Colonic mucosa (tissue), 4 donors: ENCODE data around the gene ARHGAP32. TPM values are rescaled to one million over a fixed set of nuclear protein-coding genes. Genes with fewer than 3 reads are reported as not detected.

Experiments
- DNase-seq: peaks from one replicate; pipeline ENCODE4 v3.0.0-alpha.2; 2020
- H3K27ac ChIP-seq: fragments of 200-600 bp; one replicate; pipeline ENCODE4 v1.8.0; 2021
- H3K27me3 ChIP-seq: fragments of 200-600 bp; one replicate; pipeline ENCODE4 v1.8.0; 2021
- H3K36me3 ChIP-seq: fragments of 200-600 bp; one replicate; pipeline ENCODE4 v1.8.0; 2021
- H3K4me1 ChIP-seq: fragments of 200-600 bp; one replicate; pipeline ENCODE4 v1.8.0; 2021; ENCODE audit warnings: mild to moderate bottlenecking
- H3K4me3 ChIP-seq: fragments of 200-600 bp; one replicate; pipeline ENCODE4 v1.8.0; 2021
- H3K9ac ChIP-seq, 2 donors: one replicate each; pipeline ENCODE4 v1.7.0; 2013; ENCODE audit warnings: control low read depth in 2 of 2, low read depth in 2 of 2, low read length in 2 of 2
- H3K9me3 ChIP-seq: fragments of 200-600 bp; one replicate; pipeline ENCODE4 v1.8.0; 2021
- CTCF ChIP-seq: fragments of 200-600 bp; IDR thresholded peaks from one replicate; pipeline ENCODE4 v1.8.0; 2022; ENCODE audit warnings: antibody characterized with exemption, mild to moderate bottlenecking
- intact Hi-C: fragments of 100-400 bp; cut with DNase I; formaldehyde crosslinking; loops from one replicate; pipeline ENCODE4 v1.14.1; 2022
- total RNA-seq, 2 donors: library from RNA; stranded (reverse); fragmentation: NEBNext Ultra II Directional in 1 of 2; extraction: Animal tissue kit (Norgen Biotek cat#: 25700) in 1 of 2; gene quantifications; one replicate each; pipeline ENCODE4 v1.2.1, GENCODE V29; 2021
- donor health status: healthy.
- donor health status: DM: no; HTN: no; CAD: no.
- donor health status: DM: no; HTN: no; CAD: no.

Gene ARHGAP32
- total RNA-seq, 2 donors from 2014 or later: 52.6 to 65.7 TPM

DNA sequence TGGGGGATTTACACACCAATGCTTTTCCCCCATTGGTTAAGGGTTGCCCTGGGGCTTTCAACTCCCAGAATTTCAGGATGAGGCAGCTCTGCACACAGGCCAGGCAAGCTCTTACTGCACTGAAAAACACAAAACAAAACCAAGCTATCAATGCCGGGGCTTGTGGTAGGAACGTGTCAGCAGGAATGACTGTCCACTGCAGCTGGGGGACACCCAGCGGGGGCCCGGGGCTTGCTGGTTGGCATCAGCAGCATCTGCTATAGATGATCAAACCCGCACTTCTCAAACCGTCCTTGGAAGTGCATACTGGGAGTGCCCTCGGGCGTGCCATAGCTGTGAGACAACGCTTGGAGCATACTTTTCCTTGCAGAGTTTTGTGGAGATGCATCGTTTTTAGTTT, 257.2 kb downstream of the ARHGAP32 start:
- no peaks in the 10 kb centered on the region for H3K27me3 ChIP-seq
- no peak for TF ChIP-seq CTCF
- no peak overlapping the region for H3K27ac ChIP-seq
- DNase-seq: no peak
- no peaks in the 10 kb centered on the region for H3K36me3 ChIP-seq
- H3K9ac ChIP-seq: no peak overlapping the region
- H3K4me3 ChIP-seq: no peak overlapping the region
- H3K4me1 ChIP-seq: no peaks in the 10 kb centered on the region
- no peaks in the 10 kb centered on the region for H3K9me3 ChIP-seq
- intact Hi-C loops: no loop called here

GRCh38 chr11:128934351-128934750, 257.8 kb downstream of the ARHGAP32 start:
- H3K9me3 ChIP-seq: no peaks in the 10 kb centered on the region
- intact Hi-C loops: no loop called here
- no peaks in the 10 kb centered on the region for H3K36me3 ChIP-seq
- H3K4me3 ChIP-seq: no peak overlapping the region
- H3K27ac ChIP-seq: no peak overlapping the region
- H3K27me3 ChIP-seq: no peaks in the 10 kb centered on the region
- H3K4me1 ChIP-seq: no peaks in the 10 kb centered on the region
- no peak for TF ChIP-seq CTCF
- DNase-seq: no peak
- H3K9ac ChIP-seq: no peak overlapping the region

GRCh38 chr11:128933481-128934178, 258.5 kb downstream of the ARHGAP32 start:
- Histone ChIP-seq H3K36me3 (no peaks in the 10 kb centered on the region), H3K27me3 (no peaks in the 10 kb centered on the region), H3K4me3 (no peak overlapping the region), H3K9me3 (no peaks in the 10 kb centered on the region), H3K4me1 (no peaks in the 10 kb centered on the region), H3K27ac (no peak overlapping the region), H3K9ac (no peak overlapping the region)
- DNase-seq: no peak
- no peak for TF ChIP-seq CTCF
- intact Hi-C loops: no loop called here

DNA sequence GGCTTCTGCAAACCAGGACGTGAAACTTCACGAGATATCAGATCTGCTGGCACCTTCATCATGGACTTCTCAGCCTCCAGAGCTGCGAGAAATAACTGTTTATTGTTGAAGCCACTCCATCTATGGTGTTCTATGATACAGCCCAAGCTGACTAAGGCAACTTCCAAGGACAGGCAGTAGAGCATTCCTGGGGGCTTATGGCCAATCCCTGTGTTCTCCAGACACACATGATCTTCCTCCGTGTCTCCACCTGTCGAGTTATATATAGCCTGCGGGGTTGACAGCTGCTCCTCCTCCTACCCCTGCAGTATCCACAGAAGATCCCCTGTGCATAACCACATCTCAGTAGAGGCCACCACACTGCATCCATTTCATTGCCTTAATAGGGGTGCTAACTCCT, 260.5 kb downstream of the ARHGAP32 start:
- Histone ChIP-seq H3K4me1 (no peaks in the 10 kb centered on the region), H3K27me3 (no peaks in the 10 kb centered on the region), H3K9me3 (no peaks in the 10 kb centered on the region), H3K27ac (no peak overlapping the region), H3K4me3 (no peak overlapping the region), H3K9ac (no peak overlapping the region), H3K36me3 (no peaks in the 10 kb centered on the region)
- no peak for DNase-seq
- no peak for TF ChIP-seq CTCF
- intact Hi-C loops: no loop called here

GRCh38 chr11:128931066-128931465, 261.1 kb downstream of the ARHGAP32 start:
- DNase-seq: no peak
- intact Hi-C loops: no loop called here
- Histone ChIP-seq H3K9me3 (no peaks in the 10 kb centered on the region), H3K4me3 (no peak overlapping the region), H3K36me3 (no peaks in the 10 kb centered on the region), H3K27ac (no peak overlapping the region), H3K9ac (no peak overlapping the region), H3K4me1 (no peaks in the 10 kb centered on the region), H3K27me3 (no peaks in the 10 kb centered on the region)
- TF ChIP-seq CTCF: no peak
